Stimulated activated CD4-positive, alpha-beta T cell treated with anti-CD3 and anti-CD28 coated beads, TNF-alpha, amount 100 ng/mL, for 1 hour (primary cell): Measurements from ENCODE around the gene METAP1.
"Not testable (repeated sequence)": the region's sequence is repeated elsewhere in the genome, so short reads cannot be mapped to it uniquely, and the experiment has no call there.

Experiments used
- DNase-seq, 3 donors: peaks; one replicate each; pipeline ENCODE4 v3.0.0-alpha.2; 2020; ENCODE audit warnings: low read depth in 3 of 3, low spot score in 1 of 3

Gene METAP1

DNA sequence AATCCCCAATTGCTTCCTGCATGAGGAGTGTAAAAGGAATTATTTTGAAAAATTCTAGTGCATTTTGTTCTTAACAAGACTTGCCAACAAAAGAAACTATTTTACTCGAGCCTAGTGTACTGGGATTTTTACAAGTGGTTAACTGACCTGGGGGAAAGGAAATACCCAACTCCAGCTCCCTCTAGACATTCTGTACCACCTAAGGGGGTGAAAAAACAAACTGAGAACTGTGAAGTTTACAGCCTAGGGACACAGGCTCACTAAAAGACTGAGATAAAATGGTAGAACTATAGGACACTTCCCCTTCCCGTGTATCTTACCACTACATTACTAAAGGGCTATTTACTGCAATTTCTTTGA, 95.7 kb downstream of the METAP1 start:
- no peak for DNase-seq

DNA sequence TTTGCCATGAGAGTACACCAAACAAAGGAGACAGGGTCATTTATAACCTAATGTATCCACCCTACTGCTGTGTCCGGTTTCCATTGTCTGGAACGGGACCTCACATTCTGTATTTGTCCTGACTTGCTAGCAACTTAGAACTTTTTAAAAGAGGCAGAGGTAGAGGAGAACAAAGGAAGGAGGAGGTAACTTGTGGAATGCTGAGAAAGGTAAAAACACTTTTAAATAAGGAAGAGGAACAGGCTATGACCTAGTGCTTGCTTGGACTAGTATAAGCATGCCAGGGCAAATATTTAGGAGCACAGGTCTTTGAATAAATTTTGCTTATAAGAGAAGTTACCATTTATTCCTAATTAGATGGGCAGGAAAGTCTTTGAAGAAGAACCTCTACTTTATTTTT, 96.3 kb downstream of the METAP1 start:
- DNase-seq: not testable (repeated sequence)

DNA sequence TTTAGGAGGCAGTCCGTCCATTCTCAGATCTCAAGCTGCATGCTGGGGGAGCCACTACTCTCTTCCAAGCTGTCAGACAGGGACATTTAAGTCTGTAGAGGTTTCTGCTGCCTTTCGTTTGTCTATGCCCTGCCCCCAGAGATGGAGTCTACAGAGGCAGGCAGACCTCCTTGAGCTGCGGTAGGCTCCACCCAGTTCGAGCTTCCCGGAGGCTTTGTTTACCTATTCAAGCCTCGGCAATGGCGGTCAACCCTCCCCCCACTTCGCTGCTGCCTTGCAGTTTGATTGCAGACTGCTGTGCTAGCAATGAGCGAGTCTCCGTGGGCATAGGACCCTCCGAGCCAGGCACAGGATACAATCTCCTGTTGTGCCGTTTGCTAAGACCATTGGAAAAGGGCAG, 103.8 kb downstream of the METAP1 start:
- no peak for DNase-seq

DNA sequence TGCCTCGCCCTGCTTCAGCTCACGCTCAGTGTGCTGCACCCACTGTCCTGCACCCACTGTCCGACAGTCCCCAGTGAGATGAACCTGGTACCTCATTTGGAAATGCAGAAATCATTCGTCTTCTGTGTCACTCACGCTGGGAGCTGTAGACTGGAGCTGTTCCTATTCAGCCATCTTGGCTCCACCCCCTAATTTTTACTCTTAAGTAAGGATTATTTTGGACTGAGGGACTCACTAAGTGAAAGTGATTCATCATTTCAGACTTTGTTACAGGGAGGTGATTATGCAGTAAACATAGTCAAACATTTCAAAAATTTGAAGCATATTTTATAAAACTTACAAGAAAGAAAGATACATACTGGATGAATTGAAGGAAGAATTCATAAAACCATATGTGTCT, 104.3 kb downstream of the METAP1 start:
- DNase-seq: not testable (repeated sequence)

DNA sequence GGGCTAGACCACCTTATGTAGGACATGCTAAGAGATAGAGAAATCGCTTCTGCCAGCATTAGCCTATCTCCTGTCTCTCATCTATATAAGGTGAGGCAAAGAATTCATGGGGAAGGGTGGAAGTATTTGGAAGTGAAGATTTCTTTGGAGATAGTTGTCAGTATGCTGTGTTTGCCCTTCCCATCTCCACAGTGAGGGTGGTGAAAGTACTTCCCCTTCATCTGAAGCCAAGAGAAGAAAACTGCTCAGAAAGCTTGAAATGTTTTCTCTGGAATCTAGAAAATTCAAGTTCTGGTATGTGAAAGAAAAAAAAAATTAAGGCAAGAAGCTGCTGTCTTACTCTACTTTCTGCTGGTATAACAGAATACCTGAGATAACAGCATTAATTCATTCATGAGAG, 105.4 kb downstream of the METAP1 start:
- DNase-seq: no peak

DNA sequence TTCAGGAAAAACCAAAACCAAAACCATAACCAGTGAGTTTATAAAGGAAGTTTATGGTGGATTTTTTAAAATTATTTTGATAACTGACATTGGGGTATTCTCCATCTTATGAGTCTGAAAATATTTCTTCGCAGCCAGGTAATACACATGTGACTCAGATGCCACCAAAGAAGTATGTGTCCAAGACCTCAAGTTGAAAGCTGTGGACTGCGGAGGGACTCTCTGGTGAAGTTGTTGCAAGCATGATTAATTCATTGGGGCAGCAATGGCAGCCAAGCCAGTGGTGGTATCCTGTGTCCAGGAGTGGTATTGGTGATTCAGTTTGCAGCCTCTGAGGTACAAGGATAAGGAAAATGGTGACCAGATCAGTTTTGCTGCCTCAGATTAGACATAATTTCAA, 107.1 kb downstream of the METAP1 start:
- no peak for DNase-seq

DNA sequence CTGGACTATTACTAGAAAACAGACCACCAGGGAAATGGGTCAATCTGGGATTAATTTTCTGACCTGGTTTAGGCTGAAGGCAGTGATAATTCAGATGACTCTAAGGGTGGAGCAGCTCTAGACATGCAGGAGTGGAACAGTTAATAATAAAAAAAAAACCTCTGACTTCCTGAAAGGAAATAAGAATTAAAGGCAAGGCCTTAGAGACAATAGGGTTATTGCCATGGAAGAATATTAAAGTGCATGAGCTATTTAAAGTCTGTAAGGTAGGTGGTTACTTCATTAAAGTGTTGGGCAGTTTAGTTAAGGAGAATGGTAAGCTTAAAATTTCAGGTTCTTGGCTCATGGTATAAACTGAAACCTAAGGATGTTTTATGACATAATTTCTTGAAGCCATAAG, 107.6 kb downstream of the METAP1 start:
- DNase-seq: no peak

DNA sequence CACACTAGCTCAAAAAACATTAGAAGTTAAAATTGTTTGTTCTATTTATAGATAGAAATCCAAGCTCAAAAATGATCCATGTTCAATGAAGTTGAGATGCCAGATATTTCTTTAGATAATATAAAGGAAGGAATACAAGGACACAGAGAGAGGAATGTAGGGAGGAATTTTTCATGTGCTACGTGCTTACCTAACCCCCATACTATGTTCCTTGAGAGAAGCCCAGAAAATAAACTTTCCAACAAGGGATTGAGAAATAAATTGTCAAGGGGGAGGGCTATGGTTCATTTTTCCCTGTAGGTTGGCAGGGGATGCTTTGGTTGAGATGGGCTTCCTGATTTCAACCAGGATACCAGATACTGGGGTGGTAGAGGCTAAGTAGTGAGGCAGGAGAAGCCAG, 108.6 kb downstream of the METAP1 start:
- no peak for DNase-seq

DNA sequence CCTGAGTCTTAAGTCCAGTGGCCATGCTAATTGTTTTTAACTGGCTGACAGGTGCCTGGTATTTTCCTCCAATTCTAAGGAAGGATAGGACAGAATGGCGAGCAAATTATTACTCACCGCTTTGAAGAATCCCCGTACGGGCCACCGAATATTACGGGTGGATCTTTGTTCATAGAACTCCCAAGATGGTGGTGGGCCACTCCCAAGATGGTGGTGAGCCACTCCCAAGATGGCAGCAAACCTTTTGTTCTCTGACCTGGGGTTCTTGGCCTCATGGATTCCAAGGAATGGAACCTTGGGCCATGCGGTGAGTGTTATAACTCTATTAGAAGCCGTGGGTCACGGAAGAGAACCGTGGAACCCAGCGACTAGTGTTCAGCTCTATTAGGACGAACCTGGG, 113.8 kb downstream of the METAP1 start:
- DNase-seq: not testable (repeated sequence)
